ENCODE results near the gene SIX3. TPM values are rescaled to one million over a fixed set of nuclear protein-coding genes. Genes with fewer than 3 reads are reported as not detected.

SIX3 gene
- polyA plus RNA-seq, 1 donor = not detected

Other genes with a start within 250 kb of the SIX3 start
- 0.03 TPM for gene SIX2, start 67.8 kb downstream of the SIX3 start, polyA plus RNA-seq

Measured in large intestine (tissue), 1 donor.